Brain microvascular endothelial cell (primary cell): ENCODE measurements around the gene HHIP.
A peak's percentile ranks its signal among the peaks of the same experiment; 100 is the strongest.

Source experiments
- DNase-seq: peaks from one replicate; pipeline ENCODE4 v3.0.0-alpha.2; 2020
- H3K27ac ChIP-seq: fragments of 250-450 bp; sonication (Bioruptor Pico); 2 replicates; pipeline ENCODE4 v1.5.1; 2020; ENCODE audit warnings: mild to moderate bottlenecking, moderate library complexity
- H3K27me3 ChIP-seq: fragments of 250-450 bp; sonication (Bioruptor Pico); replicated peaks from 2 replicates; pipeline ENCODE4 v1.5.1; 2020; ENCODE audit warnings: mild to moderate bottlenecking
- H3K36me3 ChIP-seq: fragments of 250-450 bp; sonication (Bioruptor Pico); replicated peaks from 2 replicates; pipeline ENCODE4 v1.5.1; 2020; ENCODE audit warnings: mild to moderate bottlenecking
- H3K4me3 ChIP-seq: 2 replicates; pipeline ENCODE4 v1.5.1; 2011; ENCODE audit warnings: low read depth, mild to moderate bottlenecking, control low read depth, low read length, moderate library complexity
- in situ Hi-C: cut with HindIII; loops from 2 replicates; pipeline ENCODE4 v1.10.0; 2017; ENCODE audit warnings: low sequenced_read_pairs, low pct_ligation_motif_present
- TF ChIP-seq, protein P1 (sequence below): IDR thresholded peaks from 2 replicates; pipeline ENCODE4 v1.5.1; 2011; ENCODE audit warnings: low read depth, mild to moderate bottlenecking, moderate library complexity, low read length, control low read depth, inconsistent platforms; ENCODE audit errors: missing control alignments

HHIP gene

DNA sequence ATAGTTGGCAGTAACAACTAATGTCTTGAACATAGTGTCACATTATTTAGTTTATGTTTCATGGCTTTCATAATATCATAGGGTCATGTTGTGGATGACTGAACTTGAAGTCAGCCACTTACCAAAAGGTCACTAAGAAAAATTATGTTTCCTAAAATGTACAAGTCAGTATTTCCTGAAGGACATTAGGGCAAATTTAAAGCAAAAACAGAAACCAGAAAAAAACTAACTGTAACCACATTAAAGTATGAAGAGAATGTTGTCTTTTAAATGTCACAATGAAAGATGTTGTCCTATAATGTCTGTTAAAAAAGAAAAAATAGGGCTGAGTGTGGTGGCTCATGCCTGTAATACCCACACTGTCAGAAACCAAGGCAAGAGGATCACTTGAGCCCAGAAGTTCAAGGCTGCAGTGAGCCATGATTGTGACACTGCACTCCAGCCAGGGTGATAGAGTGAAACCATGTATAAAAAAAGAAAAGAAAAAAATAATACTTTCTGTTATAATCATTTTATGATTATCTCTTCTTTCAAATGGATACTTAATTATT, 55.8 kb downstream of the HHIP start:
- TF ChIP-seq, protein P1, sequence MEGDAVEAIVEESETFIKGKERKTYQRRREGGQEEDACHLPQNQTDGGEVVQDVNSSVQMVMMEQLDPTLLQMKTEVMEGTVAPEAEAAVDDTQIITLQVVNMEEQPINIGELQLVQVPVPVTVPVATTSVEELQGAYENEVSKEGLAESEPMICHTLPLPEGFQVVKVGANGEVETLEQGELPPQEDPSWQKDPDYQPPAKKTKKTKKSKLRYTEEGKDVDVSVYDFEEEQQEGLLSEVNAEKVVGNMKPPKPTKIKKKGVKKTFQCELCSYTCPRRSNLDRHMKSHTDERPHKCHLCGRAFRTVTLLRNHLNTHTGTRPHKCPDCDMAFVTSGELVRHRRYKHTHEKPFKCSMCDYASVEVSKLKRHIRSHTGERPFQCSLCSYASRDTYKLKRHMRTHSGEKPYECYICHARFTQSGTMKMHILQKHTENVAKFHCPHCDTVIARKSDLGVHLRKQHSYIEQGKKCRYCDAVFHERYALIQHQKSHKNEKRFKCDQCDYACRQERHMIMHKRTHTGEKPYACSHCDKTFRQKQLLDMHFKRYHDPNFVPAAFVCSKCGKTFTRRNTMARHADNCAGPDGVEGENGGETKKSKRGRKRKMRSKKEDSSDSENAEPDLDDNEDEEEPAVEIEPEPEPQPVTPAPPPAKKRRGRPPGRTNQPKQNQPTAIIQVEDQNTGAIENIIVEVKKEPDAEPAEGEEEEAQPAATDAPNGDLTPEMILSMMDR, result no peak
- DNase-seq, result no peak
- no peaks in the 10 kb centered on the region for H3K27me3 ChIP-seq
- no peak overlapping the region for H3K4me3 ChIP-seq
- no peak overlapping the region for H3K27ac ChIP-seq
- in situ Hi-C loops, result no loop called here
- peaks cover 3% of the 10 kb centered on the region for H3K36me3 ChIP-seq

DNA sequence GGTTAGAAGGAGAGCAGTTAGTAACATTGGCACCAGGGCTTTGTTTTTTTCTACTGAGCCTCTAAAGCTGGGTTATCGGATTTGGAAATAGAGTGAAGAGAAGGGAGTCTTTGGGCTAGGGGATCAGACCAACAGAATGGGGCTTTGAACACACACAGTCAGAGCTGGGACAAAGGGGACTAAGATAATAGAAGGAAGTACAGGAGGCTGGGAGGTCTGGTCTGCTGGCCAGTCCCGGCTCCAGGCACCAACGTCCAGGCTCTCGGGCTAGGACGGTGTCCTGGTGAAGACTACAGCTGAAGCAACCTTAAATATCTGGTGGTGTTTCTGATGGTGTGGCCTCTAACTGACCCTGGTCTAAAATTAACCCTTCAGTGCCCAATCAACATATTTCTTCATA, 57.5 kb downstream of the HHIP start:
- in situ Hi-C loops, result no loop called here

DNA sequence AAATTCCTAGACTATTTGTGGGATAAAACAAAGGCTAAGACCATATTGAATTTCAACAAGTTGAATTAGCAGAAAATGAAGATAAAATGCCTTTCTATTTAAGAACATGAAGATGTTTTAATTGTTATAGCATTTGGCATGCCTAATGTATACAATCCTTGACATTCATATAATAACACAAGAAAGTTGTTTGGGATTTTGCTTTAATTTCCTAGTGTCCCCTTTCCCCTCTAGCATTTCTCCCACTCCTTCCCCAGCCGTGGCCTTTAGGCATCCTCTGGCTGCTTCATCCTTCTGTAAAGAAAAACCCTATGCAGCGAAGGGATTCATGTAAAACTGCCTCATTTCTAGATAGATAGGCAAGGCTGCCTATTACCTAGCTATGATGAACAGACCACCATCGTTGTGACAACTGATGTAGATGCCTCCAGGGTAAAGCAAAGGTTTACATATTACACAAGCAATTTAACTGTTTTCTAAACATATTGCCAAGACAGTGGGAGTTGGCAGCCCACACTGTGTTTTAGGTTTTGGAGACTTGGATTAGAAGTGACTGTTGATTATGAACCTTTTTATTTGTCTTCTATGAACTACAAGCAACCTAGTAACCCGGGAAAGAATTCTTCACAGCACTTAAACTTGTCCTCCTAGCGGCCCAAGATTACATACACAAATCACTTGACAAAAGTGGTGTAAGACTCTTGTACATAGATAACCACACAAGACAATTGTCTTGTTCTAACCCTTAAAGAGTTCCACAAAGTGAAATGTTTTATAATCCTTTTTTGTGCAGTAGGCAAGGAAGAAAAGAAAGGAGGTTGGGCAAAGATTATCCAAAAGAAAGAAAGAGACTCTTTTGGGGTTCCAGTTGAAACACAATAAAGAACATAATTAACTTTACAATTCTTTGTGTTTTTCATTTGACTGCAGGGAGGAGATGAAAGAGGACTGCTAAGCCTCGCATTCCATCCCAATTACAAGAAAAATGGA, 59.9 kb downstream of the HHIP start:
- in situ Hi-C loops, result no loop called here
- no peaks in the 10 kb centered on the region for H3K27me3 ChIP-seq
- no peak for DNase-seq
- H3K4me3 ChIP-seq, result no peak overlapping the region
- TF ChIP-seq, protein P1, result no peak
- no peak overlapping the region for H3K27ac ChIP-seq
- H3K36me3 ChIP-seq, result peaks cover 9% of the 10 kb centered on the region

More for the DNA sequence above, 57.5 kb downstream of the HHIP start:
- DNase-seq, result no peak
- TF ChIP-seq, protein P1, result no peak
- peaks cover 8% of the 10 kb centered on the region for H3K36me3 ChIP-seq
- H3K4me3 ChIP-seq, result no peak overlapping the region
- no peaks in the 10 kb centered on the region for H3K27me3 ChIP-seq
- H3K27ac ChIP-seq, result no peak overlapping the region

DNA sequence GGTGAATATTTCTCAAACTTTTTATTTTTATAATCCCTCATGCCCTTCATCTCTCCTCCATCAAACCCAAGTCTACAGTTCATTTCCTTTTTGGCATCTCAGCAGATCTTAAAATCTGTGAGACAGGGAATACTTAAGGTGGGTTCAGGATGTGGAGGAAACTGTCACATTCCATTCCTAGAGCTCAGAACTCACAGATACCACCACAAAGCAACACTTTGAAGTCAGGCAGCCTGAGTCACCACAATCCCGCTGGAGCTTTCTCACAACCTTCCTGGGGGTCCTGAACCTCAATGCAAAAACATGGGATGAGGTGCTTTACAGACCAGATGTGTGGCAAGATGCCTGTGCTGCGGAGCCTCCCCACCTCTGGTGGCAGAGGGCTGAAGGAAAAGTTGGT, 63.2 kb downstream of the HHIP start:
- Histone ChIP-seq H3K27ac (peak overlapping the region; percentile 67), H3K36me3 (peaks cover 24% of the 10 kb centered on the region), H3K4me3 (no peak overlapping the region), H3K27me3 (no peaks in the 10 kb centered on the region)
- DNase-seq, result peak; percentile 81
- in situ Hi-C loops, result no loop called here
- TF ChIP-seq, protein P1, result no peak

DNA sequence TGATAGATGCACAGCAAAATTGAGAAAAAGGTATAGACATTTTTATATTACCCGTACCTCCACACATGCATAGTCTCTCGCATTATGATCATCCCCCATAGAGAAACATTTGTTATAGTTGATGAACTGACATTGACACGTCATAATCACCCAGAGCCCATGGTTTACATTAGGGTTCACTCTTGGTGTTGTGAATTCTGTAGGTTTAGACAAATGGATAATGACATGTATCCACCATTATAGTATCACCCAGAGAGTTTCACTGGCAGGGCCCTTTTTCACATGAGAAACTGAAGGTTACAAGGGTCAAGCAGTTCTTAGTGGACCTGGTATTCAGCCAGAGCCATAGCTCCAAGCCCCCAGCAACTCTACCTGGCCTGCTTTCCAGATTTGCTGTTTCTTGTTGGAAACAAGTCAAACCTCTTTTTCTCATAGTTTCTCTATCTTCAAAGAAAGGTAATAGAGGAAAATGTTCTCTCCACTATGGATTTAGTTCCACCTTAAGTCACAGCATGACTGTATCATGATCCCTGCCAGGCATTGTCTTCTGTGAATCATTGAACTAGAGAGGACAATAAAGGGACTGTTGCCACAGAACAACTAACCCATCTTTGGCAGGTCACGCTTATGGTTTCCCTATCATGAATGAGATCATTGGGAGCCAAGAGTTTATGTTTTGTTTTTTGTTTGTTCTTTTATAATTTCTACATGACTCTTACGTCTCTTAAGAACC, 64.0 kb downstream of the HHIP start:
- no peak overlapping the region for H3K4me3 ChIP-seq

More for the DNA sequence above, 64.0 kb downstream of the HHIP start:
- peak; percentile 79 for DNase-seq
- Histone ChIP-seq H3K27me3 (no peaks in the 10 kb centered on the region), H3K27ac (peak overlapping the region; percentile 67), H3K36me3 (peaks cover 30% of the 10 kb centered on the region)
- in situ Hi-C loops, result no loop called here
- TF ChIP-seq, protein P1, result no peak
